SK-N-SH (cell line): ENCODE results near the gene ANKRD62. TPM values are rescaled to one million over a fixed set of nuclear protein-coding genes. Genes with fewer than 3 reads are reported as not detected.

Source experiments
- CTCF ChIA-PET: fragments of 300-600, 350-600 bp; formaldehyde crosslinking; extraction: SDS; loops from one replicate; lab custom pipeline; 2021; lab: Yijun Ruan, JAX
- POLR2A ChIA-PET: fragments of 350-600 bp; sonication (Branson Sonifier 250); formaldehyde crosslinking; extraction: SDS; loops from one replicate; lab custom pipeline; 2020; ENCODE audit warnings: antibody characterized with exemption, inconsistent platforms; lab: Yijun Ruan, JAX
- DNase-seq: peaks from one replicate; pipeline ENCODE4 v3.0.0; 2012
- H2AFZ ChIP-seq: fragments of 200-600 bp; sonication (generic); 2 replicates; pipeline ENCODE4 v1.8.1; 2016; ENCODE audit warnings: antibody characterized with exemption, mild to moderate bottlenecking, low read depth
- H3F3A ChIP-seq: fragments of 200-600 bp; sonication (generic); replicated peaks from 2 replicates; pipeline ENCODE3; 2016; ENCODE audit warnings: antibody characterized with exemption, mild to moderate bottlenecking; ENCODE audit not compliant: insufficient read depth
- H3K27ac ChIP-seq, 2 experiments: fragments of 200-500 bp in 1 of 2; fragments of 200-600 bp in 1 of 2; sonication (Bioruptor generic) in 1 of 2; sonication (generic), shearing (Covaris generic) in 1 of 2; 2 replicates each; pipeline versions ENCODE4 v1.5.1 to v1.6.1; 2014 to 2016; ENCODE audit warnings: low read depth in 2 of 2, inconsistent platforms in 1 of 2, low read length in 1 of 2, mild to moderate bottlenecking in 1 of 2, mixed read lengths in 1 of 2
- H3K27me3 ChIP-seq: fragments of 200-600 bp; sonication (generic), shearing (Covaris generic); 2 replicates; pipeline ENCODE4 v1.6.1; 2016; ENCODE audit warnings: mixed run types; ENCODE audit not compliant: insufficient read depth
- H3K36me3 ChIP-seq, 2 experiments: fragments of 200-500 bp in 1 of 2; fragments of 200-600 bp in 1 of 2; sonication (Bioruptor generic) in 1 of 2; sonication (generic) in 1 of 2; replicated peaks in 1 of 2; 2 replicates each; pipeline versions ENCODE3 to v1.5.1; 2014 to 2016; ENCODE audit warnings: low read length in 1 of 2, mild to moderate bottlenecking in 1 of 2; ENCODE audit not compliant: insufficient read depth in 2 of 2, control insufficient read depth in 1 of 2
- H3K4me1 ChIP-seq, 2 experiments: fragments of 200-500 bp in 1 of 2; fragments of 200-600 bp in 1 of 2; sonication (Bioruptor generic) in 1 of 2; sonication (generic), shearing (Covaris generic) in 1 of 2; 2 replicates each; pipeline versions ENCODE4 v1.5.1 to v1.6.1; 2014 to 2016; ENCODE audit warnings: low read depth in 1 of 2, low read length in 1 of 2, mixed run types in 1 of 2; ENCODE audit not compliant: insufficient read depth in 2 of 2, control insufficient read depth in 1 of 2
- H3K4me2 ChIP-seq: fragments of 200-600 bp; sonication (generic), shearing (Covaris generic); 2 replicates; pipeline ENCODE4 v1.6.1; 2017; ENCODE audit warnings: mixed run types
- H3K4me3 ChIP-seq, 2 experiments: fragments of 200-500 bp in 1 of 2; fragments of 200-600 bp in 1 of 2; sonication (Bioruptor generic) in 1 of 2; sonication (generic), shearing (Covaris generic) in 1 of 2; 2 replicates each; pipeline versions ENCODE4 v1.5.1 to v1.8.1; 2014 to 2016; ENCODE audit warnings: low read depth in 2 of 2, inconsistent platforms in 1 of 2, low read length in 1 of 2, mild to moderate bottlenecking in 1 of 2, mixed read lengths in 1 of 2, moderate library complexity in 1 of 2
- H3K79me2 ChIP-seq: fragments of 200-600 bp; sonication (generic); 2 replicates; pipeline ENCODE4 v1.8.1; 2017; ENCODE audit warnings: mild to moderate bottlenecking; ENCODE audit not compliant: insufficient read depth
- H3K9ac ChIP-seq: fragments of 200-600 bp; sonication (generic); 2 replicates; pipeline ENCODE4 v1.6.1; 2017; ENCODE audit warnings: mixed run types
- H3K9me2 ChIP-seq: fragments of 200-600 bp; sonication (generic); 2 replicates; pipeline ENCODE4 v1.6.1; 2017; ENCODE audit warnings: mixed run types
- H3K9me3 ChIP-seq: fragments of 200-600 bp; sonication (generic); 2 replicates; pipeline ENCODE4 v1.6.1; 2017; ENCODE audit warnings: mixed run types, mild to moderate bottlenecking, moderate library complexity
- H4K20me1 ChIP-seq: fragments of 200-600 bp; sonication (generic); 2 replicates; pipeline ENCODE4 v1.6.1; 2017; ENCODE audit warnings: mild to moderate bottlenecking, mixed run types; ENCODE audit not compliant: insufficient read depth
- ELF1 ChIP-seq: IDR thresholded peaks from 2 replicates; pipeline ENCODE4 v1.4.0; 2012
- EP300 ChIP-seq, 2 experiments: IDR thresholded peaks; 2 replicates each; pipeline versions ENCODE4 v1.4.0 to v1.6.1; 2012; ENCODE audit warnings: borderline replicate concordance in 1 of 2, low read depth in 1 of 2, low read length in 1 of 2
- EZH2phosphoT487 ChIP-seq: fragments of 200-600 bp; sonication (generic); IDR thresholded peaks from 2 replicates; pipeline ENCODE4 v1.6.1; 2017; ENCODE audit warnings: low read depth, mixed run types, mild to moderate bottlenecking, antibody characterized with exemption, moderate library complexity, borderline replicate concordance
- FOSL2 ChIP-seq: IDR thresholded peaks from 2 replicates; pipeline ENCODE4 v1.4.0; 2012; ENCODE audit warnings: low read depth, mild to moderate bottlenecking, moderate library complexity, borderline replicate concordance
- GATA2 ChIP-seq: sonication (generic); formaldehyde crosslinking; IDR thresholded peaks from 2 replicates; pipeline ENCODE4 v1.5.0; 2020; ENCODE audit warnings: mild to moderate bottlenecking, missing genetic modification reagents
- JUND ChIP-seq: IDR thresholded peaks from 2 replicates; pipeline ENCODE4 v1.4.0; 2012
- NFIC ChIP-seq: IDR thresholded peaks from 2 replicates; pipeline ENCODE4 v1.4.0; 2012; ENCODE audit warnings: borderline replicate concordance
- NRF1 ChIP-seq: IDR thresholded peaks from 2 replicates; pipeline ENCODE4 v1.6.1; 2012; ENCODE audit warnings: low read depth, mild to moderate bottlenecking, low read length
- RAD21 ChIP-seq: IDR thresholded peaks from 2 replicates; pipeline ENCODE4 v1.6.1; 2012; ENCODE audit warnings: mild to moderate bottlenecking, low read length
- RCOR1 ChIP-seq: fragments of 150-350 bp; IDR thresholded peaks from 2 replicates; pipeline ENCODE4 v1.6.1; 2017; ENCODE audit warnings: antibody characterized with exemption, low read length
- RFX5 ChIP-seq: IDR thresholded peaks from 2 replicates; pipeline ENCODE4 v1.6.1; 2012; ENCODE audit warnings: mild to moderate bottlenecking, improper control_type of control experiment, low read length
- TAF1 ChIP-seq: IDR thresholded peaks from 2 replicates; pipeline ENCODE4 v1.6.1; 2012; ENCODE audit warnings: low read depth, mild to moderate bottlenecking, low read length, moderate library complexity, borderline replicate concordance
- TCF12 ChIP-seq: IDR thresholded peaks from 2 replicates; pipeline ENCODE4 v1.4.0; 2012
- TEAD4 ChIP-seq: IDR thresholded peaks from 2 replicates; pipeline ENCODE4 v1.4.0; 2012; ENCODE audit warnings: mild to moderate bottlenecking, borderline replicate concordance; ENCODE audit not compliant: insufficient read depth
- YY1 ChIP-seq: IDR thresholded peaks from 2 replicates; pipeline ENCODE4 v1.4.0; 2012; ENCODE audit warnings: low read depth, mild to moderate bottlenecking
- WGBS: methylation state at CpG from one replicate; pipeline ENCODE4 v1.1.6; 2017; ENCODE audit warnings: low lambda C conversion rate; 5-methylcytosine and 5-hydroxymethylcytosine counted together
- polyA plus RNA-seq, 3 experiments: library from polyadenylated mRNA; depleted of rRNA; stranded (reverse); fragments of >200 nt; gene quantifications; 2 replicates each; pipeline ENCODE4 v1.2.3, GENCODE V29; 2012
- TF ChIP-seq, protein P1 (sequence below): fragments of 200-600 bp; sonication (generic); IDR thresholded peaks from 2 replicates; pipeline ENCODE4 v1.6.1; 2017; ENCODE audit warnings: antibody characterized with exemption, mild to moderate bottlenecking, moderate library complexity
- TF ChIP-seq, protein P2 (sequence below): IDR thresholded peaks from 2 replicates; pipeline ENCODE4 v1.4.0; 2012; ENCODE audit warnings: low read depth, borderline replicate concordance
- TF ChIP-seq, protein P3 (sequence below): IDR thresholded peaks from 2 replicates; pipeline ENCODE4 v1.4.0; 2012; ENCODE audit warnings: low read depth, borderline replicate concordance
- TF ChIP-seq, protein P4 (sequence below): IDR thresholded peaks from 2 replicates; pipeline ENCODE4 v1.6.1; 2012; ENCODE audit warnings: mild to moderate bottlenecking, low read depth, low read length, moderate library complexity

The ANKRD62 gene
- polyA plus RNA-seq, 1 of the 3 experiments (the other 2 are of a cell fraction) = not detected

DNA sequence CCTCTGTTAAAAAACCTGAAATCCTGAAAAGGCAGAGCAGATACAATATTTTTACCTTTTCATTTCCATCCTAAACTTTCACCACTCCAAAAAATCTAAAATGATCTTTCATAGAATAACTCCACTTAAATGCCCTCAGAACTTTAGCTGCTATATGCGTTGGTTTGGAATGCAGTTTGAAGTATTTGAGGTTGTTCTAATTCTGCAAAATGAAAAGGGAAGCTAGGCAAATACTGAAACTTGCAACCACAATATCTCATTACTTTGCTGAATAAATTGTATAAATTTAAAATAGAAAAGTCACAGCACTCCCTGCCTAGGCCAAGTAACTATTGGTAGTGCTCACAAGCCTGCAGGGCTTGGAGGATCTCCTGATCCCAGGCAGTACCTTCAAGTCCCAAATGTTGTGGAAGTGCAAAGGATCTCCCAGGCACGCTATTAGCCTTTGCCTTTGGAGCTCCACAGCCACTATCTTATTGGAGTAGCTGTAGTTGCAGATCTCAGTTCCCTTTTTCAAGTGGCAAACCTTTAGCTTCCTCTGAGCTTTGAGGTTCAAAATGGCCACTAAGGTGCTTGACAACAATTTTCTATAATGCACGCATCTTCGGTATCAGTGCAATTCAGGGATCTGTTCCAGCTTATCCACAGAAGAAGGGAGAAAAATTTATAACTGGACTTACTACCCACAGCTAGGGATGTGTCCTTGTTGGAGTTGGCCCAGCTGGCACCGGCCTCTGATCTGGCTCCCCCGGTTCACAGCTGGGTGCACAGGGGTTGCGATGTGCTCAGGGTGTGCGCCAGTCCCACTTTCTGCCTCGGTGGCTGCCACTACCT is 43.4 kb upstream of the ANKRD62 start:
- H3F3A ChIP-seq = no peaks in the 10 kb centered on the region
- no peak for DNase-seq
- H3K79me2 ChIP-seq = no peaks in the 10 kb centered on the region
- H2AFZ ChIP-seq = no peak overlapping the region
- H3K27me3 ChIP-seq = peaks cover 30% of the 10 kb centered on the region
- 22% methylated on average over 9 of the region's 9 CpGs for WGBS
- no peak overlapping the region for H3K9ac ChIP-seq
- H4K20me1 ChIP-seq = no peaks in the 10 kb centered on the region
- no peak overlapping the region for H3K4me2 ChIP-seq
- POLR2A ChIA-PET = no interaction called here
- TF ChIP-seq FOSL2 (no peak), JUND (no peak), NFIC (no peak)
- TF ChIP-seq, all 33 proteins: peak for 0
- Histone ChIP-seq H3K9me2 (no peaks in the 10 kb centered on the region), H3K4me3 (no peak overlapping the region), H3K4me1 (no peaks in the 10 kb centered on the region), H3K27ac (no peak overlapping the region), H3K36me3 (no peaks in the 10 kb centered on the region), H3K9me3 (no peaks in the 10 kb centered on the region)
- CTCF ChIA-PET = interaction anchor here (0.9 to 2.8 kb wide), 3 partner anchors 11 to 497 kb away, joined by 3 to 24 read pairs (median 3); no protein-coding TSS in a partner anchor

DNA sequence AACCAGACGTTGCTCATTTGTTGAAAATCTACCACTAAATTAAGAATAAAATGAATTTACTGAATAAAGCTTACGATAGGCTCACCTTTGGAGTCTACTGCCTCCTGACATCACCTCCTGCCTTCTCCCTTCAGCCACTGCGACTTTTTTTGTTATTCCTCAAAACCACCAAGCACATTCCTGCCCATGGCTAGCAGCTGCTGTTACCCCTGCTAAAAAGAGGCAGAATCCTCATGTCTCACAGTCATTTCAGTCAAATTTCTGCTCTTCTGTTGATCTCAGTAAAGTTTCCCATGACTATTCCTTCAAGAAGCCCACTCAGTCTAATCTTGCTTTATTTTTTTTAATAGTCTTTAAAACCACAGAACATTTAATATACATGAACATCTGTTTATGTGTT is 40.8 kb upstream of the ANKRD62 start:
- H3F3A ChIP-seq = no peaks in the 10 kb centered on the region
- H3K9ac ChIP-seq = no peak overlapping the region
- no peak overlapping the region for H3K4me3 ChIP-seq
- H3K4me1 ChIP-seq = no peaks in the 10 kb centered on the region
- H4K20me1 ChIP-seq = no peaks in the 10 kb centered on the region
- peaks cover 18% of the 10 kb centered on the region for H3K27me3 ChIP-seq
- H3K9me2 ChIP-seq = no peaks in the 10 kb centered on the region
- no peaks in the 10 kb centered on the region for H3K36me3 ChIP-seq
- no peak overlapping the region for H3K4me2 ChIP-seq
- H3K79me2 ChIP-seq = no peaks in the 10 kb centered on the region
- CTCF ChIA-PET = interaction anchor here (1.2 to 2.0 kb wide), 2 partner anchors 11 to 13 kb away, joined by 3 to 6 read pairs; no protein-coding TSS in a partner anchor
- no peak overlapping the region for H3K27ac ChIP-seq
- DNase-seq = no peak
- H3K9me3 ChIP-seq = no peaks in the 10 kb centered on the region
- TF ChIP-seq EZH2phosphoT487 (no peak), RAD21 (no peak), JUND (no peak), RFX5 (no peak), TAF1 (no peak), NFIC (no peak), YY1 (no peak), TCF12 (no peak), ELF1 (no peak), FOSL2 (no peak), EP300 (IDR thresholded peaks at IDR 0.05; ENCODE audit: borderline replicate concordance in 1 of 2, low read depth in 1 of 2, low read length in 1 of 2) (no peak), GATA2 (CRISPR knock-in tag) (no peak), RCOR1 (no peak), NRF1 (no peak), TEAD4 (no peak)
- TF ChIP-seq, protein P1, sequence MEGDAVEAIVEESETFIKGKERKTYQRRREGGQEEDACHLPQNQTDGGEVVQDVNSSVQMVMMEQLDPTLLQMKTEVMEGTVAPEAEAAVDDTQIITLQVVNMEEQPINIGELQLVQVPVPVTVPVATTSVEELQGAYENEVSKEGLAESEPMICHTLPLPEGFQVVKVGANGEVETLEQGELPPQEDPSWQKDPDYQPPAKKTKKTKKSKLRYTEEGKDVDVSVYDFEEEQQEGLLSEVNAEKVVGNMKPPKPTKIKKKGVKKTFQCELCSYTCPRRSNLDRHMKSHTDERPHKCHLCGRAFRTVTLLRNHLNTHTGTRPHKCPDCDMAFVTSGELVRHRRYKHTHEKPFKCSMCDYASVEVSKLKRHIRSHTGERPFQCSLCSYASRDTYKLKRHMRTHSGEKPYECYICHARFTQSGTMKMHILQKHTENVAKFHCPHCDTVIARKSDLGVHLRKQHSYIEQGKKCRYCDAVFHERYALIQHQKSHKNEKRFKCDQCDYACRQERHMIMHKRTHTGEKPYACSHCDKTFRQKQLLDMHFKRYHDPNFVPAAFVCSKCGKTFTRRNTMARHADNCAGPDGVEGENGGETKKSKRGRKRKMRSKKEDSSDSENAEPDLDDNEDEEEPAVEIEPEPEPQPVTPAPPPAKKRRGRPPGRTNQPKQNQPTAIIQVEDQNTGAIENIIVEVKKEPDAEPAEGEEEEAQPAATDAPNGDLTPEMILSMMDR = no peak
- TF ChIP-seq, protein P2, sequence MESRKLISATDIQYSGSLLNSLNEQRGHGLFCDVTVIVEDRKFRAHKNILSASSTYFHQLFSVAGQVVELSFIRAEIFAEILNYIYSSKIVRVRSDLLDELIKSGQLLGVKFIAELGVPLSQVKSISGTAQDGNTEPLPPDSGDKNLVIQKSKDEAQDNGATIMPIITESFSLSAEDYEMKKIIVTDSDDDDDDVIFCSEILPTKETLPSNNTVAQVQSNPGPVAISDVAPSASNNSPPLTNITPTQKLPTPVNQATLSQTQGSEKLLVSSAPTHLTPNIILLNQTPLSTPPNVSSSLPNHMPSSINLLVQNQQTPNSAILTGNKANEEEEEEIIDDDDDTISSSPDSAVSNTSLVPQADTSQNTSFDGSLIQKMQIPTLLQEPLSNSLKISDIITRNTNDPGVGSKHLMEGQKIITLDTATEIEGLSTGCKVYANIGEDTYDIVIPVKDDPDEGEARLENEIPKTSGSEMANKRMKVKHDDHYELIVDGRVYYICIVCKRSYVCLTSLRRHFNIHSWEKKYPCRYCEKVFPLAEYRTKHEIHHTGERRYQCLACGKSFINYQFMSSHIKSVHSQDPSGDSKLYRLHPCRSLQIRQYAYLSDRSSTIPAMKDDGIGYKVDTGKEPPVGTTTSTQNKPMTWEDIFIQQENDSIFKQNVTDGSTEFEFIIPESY = no peak
- TF ChIP-seq, protein P3, sequence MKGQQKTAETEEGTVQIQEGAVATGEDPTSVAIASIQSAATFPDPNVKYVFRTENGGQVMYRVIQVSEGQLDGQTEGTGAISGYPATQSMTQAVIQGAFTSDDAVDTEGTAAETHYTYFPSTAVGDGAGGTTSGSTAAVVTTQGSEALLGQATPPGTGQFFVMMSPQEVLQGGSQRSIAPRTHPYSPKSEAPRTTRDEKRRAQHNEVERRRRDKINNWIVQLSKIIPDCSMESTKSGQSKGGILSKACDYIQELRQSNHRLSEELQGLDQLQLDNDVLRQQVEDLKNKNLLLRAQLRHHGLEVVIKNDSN = no peak
- TF ChIP-seq, protein P4, sequence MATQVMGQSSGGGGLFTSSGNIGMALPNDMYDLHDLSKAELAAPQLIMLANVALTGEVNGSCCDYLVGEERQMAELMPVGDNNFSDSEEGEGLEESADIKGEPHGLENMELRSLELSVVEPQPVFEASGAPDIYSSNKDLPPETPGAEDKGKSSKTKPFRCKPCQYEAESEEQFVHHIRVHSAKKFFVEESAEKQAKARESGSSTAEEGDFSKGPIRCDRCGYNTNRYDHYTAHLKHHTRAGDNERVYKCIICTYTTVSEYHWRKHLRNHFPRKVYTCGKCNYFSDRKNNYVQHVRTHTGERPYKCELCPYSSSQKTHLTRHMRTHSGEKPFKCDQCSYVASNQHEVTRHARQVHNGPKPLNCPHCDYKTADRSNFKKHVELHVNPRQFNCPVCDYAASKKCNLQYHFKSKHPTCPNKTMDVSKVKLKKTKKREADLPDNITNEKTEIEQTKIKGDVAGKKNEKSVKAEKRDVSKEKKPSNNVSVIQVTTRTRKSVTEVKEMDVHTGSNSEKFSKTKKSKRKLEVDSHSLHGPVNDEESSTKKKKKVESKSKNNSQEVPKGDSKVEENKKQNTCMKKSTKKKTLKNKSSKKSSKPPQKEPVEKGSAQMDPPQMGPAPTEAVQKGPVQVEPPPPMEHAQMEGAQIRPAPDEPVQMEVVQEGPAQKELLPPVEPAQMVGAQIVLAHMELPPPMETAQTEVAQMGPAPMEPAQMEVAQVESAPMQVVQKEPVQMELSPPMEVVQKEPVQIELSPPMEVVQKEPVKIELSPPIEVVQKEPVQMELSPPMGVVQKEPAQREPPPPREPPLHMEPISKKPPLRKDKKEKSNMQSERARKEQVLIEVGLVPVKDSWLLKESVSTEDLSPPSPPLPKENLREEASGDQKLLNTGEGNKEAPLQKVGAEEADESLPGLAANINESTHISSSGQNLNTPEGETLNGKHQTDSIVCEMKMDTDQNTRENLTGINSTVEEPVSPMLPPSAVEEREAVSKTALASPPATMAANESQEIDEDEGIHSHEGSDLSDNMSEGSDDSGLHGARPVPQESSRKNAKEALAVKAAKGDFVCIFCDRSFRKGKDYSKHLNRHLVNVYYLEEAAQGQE = no peak
- POLR2A ChIA-PET = no interaction called here
- H2AFZ ChIP-seq = no peak overlapping the region
- WGBS = 13% methylated on average over 3 of the region's 3 CpGs
